SKM-1 treated with dmso at 0.1 percent for 144 hours (cell line): ENCODE results near the gene C1orf116.

ENCODE experiments used
- DNase-seq: peaks from one replicate; lab custom pipeline; 2025; ENCODE audit not compliant: unreplicated experiment; lab: John Stamatoyannopoulos, UW

Gene C1orf116

GRCh38 chr1:207020709-207021107, 11.8 kb downstream of the C1orf116 start:
- DNase-seq: no peak

- DNase-seq: no peak
Observed at GRCh38 chr1:207020065-207020708, 12.4 kb downstream of the C1orf116 start.

DNA sequence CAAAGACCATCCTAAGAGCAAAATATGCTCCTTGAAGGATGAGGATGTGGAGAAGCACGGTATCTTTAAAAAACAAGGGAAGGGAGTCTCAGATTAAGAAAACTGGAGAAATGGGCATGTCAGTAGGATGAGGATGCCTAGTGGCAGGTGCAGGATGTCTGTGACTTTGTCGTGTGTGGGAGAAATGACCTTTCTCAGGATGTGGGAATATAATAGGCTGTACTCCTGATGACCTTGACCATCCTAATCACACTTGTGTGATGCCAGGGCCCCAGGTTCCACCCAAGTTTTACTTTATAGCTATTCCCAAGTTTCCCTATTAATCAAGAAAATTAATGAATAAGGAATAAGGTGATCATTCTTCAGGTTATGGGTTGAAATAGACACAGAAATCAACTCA, 12.9 kb downstream of the C1orf116 start:
- DNase-seq: no peak

DNA sequence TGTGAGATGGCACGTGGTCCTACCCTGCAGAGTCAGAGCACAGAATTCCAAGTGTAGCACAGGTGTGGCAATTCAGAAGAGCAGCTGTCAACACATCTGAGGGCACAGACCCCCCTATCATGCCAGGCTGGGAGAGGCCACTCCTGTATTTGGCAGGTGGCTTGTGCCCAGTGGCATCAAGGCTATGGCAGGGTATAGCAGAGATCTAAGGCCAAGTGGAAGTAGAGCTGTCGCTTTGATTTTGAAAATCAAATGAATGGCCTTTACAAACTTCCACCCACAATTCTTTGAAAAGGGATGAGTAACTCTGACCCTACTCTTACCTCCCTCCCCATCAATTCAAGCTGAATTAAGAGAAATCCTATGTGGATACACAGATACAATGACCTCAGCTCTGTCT, 13.4 kb downstream of the C1orf116 start:
- no peak for DNase-seq

DNA sequence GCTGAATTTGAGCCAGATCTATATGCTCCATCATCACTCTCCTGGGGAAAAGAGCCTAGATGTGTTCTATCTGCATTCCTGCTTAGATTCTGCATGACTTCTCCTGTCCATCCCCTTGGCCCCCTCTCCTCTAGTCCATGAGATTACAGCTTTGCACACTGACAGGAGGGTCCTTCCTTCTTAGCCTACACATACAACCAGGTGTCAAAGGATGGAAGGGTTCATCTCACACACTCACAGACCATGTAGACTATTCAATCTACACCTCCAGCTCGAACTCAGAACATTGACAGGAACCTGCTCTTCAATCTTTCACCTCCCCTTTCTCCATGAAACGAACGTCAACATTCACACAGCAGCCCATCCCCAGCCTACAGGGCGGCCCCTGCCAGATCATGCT, 13.8 kb downstream of the C1orf116 start:
- no peak for DNase-seq

DNA sequence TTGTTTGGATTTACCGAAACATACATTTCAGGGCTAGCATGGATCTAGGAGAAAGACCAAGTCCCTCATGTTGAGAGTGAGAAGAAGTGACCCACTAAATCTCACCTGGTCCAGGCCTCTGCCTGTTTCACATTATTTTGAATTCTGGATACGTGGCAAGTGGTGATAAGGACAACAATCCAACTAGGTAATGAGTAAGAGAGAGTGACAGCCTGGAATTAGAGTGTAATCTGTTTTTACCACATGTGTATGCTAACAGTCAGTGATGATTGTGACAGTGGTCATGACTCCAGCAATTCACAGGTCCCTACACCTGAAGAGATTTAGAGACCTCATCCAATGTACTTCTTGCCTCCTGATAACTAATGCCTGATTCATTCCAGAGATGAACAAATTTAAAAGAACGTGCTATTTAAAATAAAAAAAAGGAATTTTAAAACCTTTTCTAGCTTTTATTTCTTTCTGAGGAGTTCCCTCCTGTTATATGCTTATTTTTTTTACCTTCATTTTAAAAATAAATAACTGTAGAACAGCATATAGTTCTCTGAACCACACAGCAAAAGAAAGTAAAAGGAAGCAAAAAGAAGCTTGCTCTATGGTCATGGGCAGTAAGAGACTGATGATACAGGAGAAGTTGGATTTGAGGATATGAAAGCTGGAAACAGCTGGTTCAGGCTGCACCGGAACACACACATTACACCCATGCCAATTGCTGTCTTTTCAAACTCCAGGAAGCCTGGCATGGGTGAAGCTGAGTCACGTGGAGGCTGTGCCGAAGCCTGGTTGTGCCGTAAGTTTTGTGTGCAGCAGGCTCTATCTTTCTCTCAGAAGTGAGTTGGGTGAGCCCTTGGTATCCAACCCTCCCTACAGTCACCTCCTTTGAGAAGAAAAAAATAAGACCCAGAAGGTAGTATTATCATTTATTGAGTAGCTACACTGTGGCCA, 14.7 kb downstream of the C1orf116 start:
- DNase-seq: no peak

DNA sequence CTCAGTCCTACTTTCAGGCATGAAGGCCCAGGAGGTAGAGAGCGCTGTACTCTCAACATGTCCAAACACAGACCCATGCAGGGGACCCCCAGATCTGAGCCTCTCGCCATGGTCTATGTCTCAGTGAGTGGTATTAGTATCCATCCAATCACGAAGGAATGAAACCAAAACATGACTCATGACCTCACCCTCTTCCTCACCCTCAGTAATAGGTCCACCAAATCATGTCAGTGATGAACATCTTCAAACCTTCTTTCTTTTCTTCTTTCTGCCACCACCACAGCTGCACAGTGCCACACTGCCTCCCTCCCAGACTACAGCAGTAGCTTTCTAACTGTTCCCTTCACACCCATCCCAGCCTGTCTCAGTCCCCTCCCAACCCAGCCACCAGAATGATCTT, 16.8 kb downstream of the C1orf116 start:
- no peak for DNase-seq

- no peak for DNase-seq
Observed at GRCh38 chr1:207014728-207015127, 17.8 kb downstream of the C1orf116 start.

- DNase-seq: no peak
Observed at GRCh38 chr1:207013321-207014085, 19.1 kb downstream of the C1orf116 start.

- DNase-seq: no peak
Observed at GRCh38 chr1:207010726-207011125, 21.8 kb downstream of the C1orf116 start.

DNA sequence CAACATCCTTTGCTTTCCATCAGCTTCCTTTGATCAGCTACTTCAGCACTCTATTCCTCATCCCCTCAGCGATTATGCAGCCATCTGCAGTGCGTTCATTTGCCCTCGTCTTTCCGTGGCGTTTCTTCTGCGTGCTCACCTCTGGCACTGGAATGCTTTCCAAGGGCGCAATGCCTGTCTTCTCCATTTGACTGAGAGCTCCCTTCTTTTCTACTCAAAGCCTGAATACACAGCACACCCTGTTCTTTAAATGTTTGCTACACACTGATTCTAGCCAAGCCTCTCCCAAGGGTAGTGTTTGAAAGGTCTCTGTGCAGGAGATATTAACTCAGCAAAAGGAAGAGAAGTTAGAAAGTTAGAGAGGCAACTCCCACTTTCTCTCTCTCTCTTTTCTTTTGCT, 22.6 kb downstream of the C1orf116 start:
- no peak for DNase-seq

DNA sequence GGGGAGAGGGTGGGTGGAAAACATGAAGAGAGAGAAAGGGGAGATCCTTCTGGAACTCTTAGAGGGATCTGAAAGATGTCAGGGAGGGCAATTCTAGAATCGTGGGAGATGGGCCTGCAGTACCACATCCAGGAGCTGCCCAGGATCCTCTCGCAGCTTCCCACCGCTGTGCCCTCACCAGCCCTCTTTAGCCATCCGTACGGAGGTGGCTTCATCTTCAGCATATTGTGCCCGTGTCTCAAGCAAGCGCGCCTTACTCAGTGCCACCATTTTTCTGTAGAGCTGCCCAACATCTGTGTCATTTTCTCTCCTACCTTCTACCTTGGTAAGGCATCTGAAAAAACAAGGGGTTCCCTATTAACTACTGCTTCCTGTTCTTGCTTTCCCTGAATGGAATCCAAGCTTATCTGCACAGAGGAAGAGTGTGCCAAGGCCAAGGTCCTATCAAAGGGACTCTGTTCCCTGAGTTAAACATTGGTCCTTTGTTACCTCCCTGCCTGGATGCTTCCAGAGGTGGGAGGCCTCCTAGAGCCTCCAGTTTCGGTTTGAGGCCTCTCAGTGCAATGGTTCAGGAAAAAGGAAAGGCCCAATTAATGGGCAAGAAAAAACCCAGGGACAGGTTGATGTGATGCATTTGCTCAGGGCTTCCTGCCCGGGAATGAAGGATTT, 23.2 kb downstream of the C1orf116 start:
- no peak for DNase-seq

GRCh38 chr1:207007352-207008033, 25.1 kb downstream of the C1orf116 start:
- no peak for DNase-seq

GRCh38 chr1:207006914-207007313, 25.6 kb downstream of the C1orf116 start:
- DNase-seq: no peak

- no peak for DNase-seq
Observed at GRCh38 chr1:207006083-207006482, 26.5 kb downstream of the C1orf116 start.

GRCh38 chr1:207004931-207005830, 27.4 kb downstream of the C1orf116 start:
- DNase-seq: peak; percentile 68

DNA sequence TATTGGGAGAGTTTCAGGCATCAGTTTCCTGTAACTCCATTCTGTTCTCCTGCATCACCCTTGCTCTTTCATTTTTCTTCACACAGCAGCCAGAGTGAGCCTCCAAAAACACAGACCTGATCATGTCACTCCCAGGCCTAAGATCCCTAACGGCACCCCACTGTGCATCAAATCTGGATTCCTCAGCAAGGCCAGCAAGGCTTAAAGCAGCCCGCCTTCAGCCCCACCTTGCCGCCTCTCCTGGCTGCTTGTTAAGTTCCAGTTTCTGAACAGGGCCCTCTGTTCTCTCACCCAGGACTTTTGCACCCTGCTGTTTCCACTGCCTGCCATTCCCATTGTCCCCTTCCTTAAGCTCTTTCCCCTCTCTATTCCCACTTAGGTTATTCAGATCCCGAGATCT, 29.3 kb downstream of the C1orf116 start:
- DNase-seq: no peak

GRCh38 chr1:207002724-207003146, 29.8 kb downstream of the C1orf116 start:
- DNase-seq: no peak

DNA sequence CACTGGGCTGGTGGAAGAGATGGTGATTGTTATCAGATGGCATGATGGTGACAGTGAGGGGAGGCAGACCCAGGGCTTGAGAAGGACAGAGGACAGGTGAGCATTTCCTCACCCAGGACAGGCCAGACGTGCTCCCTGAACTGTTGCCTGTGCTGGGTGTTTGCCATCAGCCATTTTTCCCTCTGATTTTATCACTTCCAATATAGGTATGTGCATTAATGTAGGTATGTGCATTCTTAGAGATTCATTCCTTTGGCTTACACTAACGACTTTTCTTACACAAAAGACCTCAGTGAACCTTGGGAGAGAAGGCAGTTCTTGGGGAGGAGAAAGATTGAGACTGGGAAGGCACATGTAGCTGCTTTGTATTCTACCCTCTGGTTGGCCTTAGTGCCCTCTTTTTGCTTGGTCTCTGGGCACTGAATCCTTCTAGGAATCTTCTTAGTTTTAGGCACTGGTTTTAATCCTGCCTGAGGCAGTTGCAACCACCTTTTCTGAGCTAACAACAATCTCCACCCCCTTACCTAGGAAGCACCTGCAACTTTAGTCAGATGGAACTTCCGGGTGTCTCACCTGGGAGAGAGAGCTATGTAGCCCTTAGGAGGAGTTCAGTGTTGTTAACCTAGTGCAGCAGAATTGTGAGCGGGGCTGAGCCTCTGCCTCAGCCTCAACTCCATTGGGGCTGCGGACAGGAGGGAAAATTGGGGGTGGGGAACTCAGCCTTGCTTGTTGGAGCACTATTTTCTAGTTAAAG, 30.9 kb downstream of the C1orf116 start:
- DNase-seq: no peak
